ENCODE results near the gene TXNIP.

GRCh38 chr1:145977016-145977415 is 19.4 kb downstream of the TXNIP start:
- TF ChIP-seq, protein P1, sequence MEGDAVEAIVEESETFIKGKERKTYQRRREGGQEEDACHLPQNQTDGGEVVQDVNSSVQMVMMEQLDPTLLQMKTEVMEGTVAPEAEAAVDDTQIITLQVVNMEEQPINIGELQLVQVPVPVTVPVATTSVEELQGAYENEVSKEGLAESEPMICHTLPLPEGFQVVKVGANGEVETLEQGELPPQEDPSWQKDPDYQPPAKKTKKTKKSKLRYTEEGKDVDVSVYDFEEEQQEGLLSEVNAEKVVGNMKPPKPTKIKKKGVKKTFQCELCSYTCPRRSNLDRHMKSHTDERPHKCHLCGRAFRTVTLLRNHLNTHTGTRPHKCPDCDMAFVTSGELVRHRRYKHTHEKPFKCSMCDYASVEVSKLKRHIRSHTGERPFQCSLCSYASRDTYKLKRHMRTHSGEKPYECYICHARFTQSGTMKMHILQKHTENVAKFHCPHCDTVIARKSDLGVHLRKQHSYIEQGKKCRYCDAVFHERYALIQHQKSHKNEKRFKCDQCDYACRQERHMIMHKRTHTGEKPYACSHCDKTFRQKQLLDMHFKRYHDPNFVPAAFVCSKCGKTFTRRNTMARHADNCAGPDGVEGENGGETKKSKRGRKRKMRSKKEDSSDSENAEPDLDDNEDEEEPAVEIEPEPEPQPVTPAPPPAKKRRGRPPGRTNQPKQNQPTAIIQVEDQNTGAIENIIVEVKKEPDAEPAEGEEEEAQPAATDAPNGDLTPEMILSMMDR (IDR thresholded peaks at IDR 0.05) = no peak
- no peak for TF ChIP-seq EZH2 (IDR thresholded peaks at IDR 0.05; ENCODE audit: borderline replicate concordance, insufficient read depth, low read depth, low read length, poor library complexity, severe bottlenecking)

All from B cell (primary cell).